Adipocyte (in vitro differentiated cells): Measurements from ENCODE around the gene LRRN2.

ENCODE experiments used
- DNase-seq: peaks from one replicate; pipeline ENCODE4 v3.0.0-alpha.2; 2015; ENCODE audit warnings: low read depth
- H3K27me3 ChIP-seq: replicated peaks from 2 replicates; pipeline ENCODE4 v1.7.0; 2013; ENCODE audit warnings: mild to moderate bottlenecking, low read length, moderate library complexity; ENCODE audit not compliant: control insufficient read depth, insufficient read depth
- H3K36me3 ChIP-seq: 2 replicates; pipeline ENCODE4 v1.7.0; 2013; ENCODE audit warnings: low read length, mild to moderate bottlenecking, moderate library complexity; ENCODE audit not compliant: control insufficient read depth, insufficient read depth, severe bottlenecking
- H3K4me1 ChIP-seq: 2 replicates; pipeline ENCODE4 v1.7.0; 2013; ENCODE audit warnings: mild to moderate bottlenecking, low read length, moderate library complexity; ENCODE audit not compliant: control insufficient read depth, insufficient read depth
- H3K4me3 ChIP-seq: 2 replicates; pipeline ENCODE4 v1.7.0; 2013; ENCODE audit warnings: mild to moderate bottlenecking, low read length, moderate library complexity
- H3K9ac ChIP-seq: 2 replicates; pipeline ENCODE4 v1.7.0; 2013; ENCODE audit warnings: mild to moderate bottlenecking, low read length, moderate library complexity
- H3K9me3 ChIP-seq: 2 replicates; pipeline ENCODE4 v1.7.0; 2013; ENCODE audit warnings: mild to moderate bottlenecking, low read length, moderate library complexity; ENCODE audit not compliant: control insufficient read depth

LRRN2 gene

DNA sequence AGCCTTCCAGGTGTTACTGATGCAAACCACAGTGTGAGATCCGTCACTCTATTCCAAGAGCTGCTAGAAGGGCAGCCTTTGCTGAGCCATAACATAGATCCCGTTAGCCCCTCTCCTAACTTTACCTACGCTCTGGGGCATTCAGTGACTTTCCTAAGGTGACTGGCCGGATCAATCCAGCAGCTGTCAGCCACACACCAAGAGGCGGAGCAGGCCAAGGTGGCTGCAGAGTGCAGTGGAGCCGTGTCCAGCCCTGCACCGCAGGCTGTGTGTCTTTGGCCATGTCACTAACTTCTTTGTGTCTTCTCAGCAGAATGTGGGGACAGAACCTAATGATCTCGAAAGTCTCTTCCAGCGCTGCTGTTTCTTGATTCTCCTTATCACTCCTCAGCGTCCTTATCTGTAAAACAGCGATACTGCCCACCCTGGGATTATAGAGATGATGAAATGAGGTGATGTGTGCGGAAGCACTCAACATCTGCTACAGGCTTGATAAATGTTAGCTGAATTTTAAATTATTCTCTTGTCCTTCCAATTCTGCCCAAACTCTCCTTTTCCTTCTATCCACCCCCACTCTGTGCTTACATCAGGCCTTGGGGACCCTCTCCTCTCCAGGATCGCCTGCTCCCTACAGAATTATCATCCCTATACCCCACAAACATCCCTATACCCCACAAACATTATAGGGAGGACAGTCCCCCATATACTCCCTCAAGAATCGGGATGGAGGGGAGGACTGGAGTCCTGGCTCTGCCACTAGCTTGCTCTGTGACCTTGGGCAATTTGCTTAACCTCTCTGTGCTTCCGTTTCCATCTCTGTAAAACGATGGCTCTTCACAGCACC is 25.8 kb upstream of the LRRN2 start:
- H3K9me3 ChIP-seq: no peaks in the 10 kb centered on the region
- H3K4me3 ChIP-seq: no peak overlapping the region
- no peaks in the 10 kb centered on the region for H3K36me3 ChIP-seq
- no peak for DNase-seq
- H3K9ac ChIP-seq: no peak overlapping the region
- no peaks in the 10 kb centered on the region for H3K4me1 ChIP-seq
- peaks cover 89% of the 10 kb centered on the region for H3K27me3 ChIP-seq

DNA sequence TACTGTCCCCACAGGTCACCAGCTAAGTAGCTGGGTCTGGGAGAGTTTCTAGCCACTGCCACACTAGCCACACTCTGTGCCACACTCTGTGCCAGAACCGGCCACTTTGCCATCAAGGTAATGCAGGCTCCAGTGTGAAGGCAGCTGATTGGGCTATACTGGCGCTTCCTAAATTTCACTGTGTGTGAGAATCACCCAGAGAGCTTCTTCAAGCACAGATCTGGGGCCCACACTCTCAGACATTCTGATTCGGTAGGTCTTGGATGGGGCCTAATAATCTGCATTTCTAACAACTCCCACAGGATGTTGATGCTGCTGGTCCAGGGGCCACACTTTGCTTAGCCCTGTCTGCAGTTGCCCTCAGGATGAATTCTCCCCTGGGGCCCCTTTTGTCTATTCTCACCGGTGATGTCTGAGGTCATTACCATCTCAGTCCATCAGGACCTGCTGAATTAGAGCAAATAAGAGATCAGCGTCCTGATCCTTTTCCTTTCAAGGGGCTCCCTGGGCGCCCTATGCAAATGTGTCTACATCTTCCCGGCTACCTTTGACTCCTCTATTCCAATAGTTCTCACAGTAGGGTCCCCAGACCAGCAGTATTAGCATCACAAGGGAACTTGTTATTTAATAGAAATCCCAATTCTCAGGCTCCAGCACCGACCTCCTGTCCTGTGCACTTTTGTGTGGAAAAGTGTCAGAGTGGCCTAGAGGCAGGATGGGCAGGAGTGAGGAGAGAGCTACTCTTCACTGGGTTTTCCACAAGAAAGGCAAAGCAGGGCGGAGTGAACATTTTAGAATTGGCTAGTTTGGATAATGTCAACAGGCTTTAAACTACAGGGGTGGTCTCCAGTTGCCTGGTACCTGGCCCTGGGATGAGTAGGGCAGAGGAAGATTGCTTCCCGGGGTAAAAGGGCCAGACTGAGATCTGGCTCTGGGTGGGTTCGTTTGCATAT is 24.7 kb upstream of the LRRN2 start:
- DNase-seq: no peak
- H3K27me3 ChIP-seq: peaks cover 94% of the 10 kb centered on the region
- H3K4me1 ChIP-seq: no peaks in the 10 kb centered on the region
- no peak overlapping the region for H3K4me3 ChIP-seq
- H3K9me3 ChIP-seq: no peaks in the 10 kb centered on the region
- no peaks in the 10 kb centered on the region for H3K36me3 ChIP-seq
- no peak overlapping the region for H3K9ac ChIP-seq

DNA sequence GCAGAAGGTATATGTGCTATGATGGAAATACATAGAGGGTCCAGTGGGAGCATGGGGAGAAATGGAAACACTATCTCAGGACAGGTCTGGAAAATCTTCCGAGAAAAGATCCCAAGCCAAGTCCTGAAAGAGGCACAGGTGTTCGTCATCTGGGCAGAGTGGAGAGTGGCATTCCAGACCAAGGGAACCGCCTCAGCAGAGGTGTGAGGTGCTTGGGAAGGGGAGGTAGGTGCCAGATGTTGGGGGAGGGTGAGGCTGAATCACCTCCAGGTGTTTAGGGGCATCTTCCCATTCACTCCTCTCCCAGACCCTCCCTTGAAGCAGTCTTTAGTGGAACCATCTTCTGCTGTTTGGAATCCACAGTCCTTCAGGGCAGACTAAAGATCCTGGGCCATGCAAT is 23.5 kb upstream of the LRRN2 start:
- Histone ChIP-seq H3K36me3 (no peaks in the 10 kb centered on the region), H3K4me1 (no peaks in the 10 kb centered on the region), H3K4me3 (no peak overlapping the region), H3K27me3 (peaks cover 96% of the 10 kb centered on the region), H3K9me3 (no peaks in the 10 kb centered on the region), H3K9ac (no peak overlapping the region)
- no peak for DNase-seq

DNA sequence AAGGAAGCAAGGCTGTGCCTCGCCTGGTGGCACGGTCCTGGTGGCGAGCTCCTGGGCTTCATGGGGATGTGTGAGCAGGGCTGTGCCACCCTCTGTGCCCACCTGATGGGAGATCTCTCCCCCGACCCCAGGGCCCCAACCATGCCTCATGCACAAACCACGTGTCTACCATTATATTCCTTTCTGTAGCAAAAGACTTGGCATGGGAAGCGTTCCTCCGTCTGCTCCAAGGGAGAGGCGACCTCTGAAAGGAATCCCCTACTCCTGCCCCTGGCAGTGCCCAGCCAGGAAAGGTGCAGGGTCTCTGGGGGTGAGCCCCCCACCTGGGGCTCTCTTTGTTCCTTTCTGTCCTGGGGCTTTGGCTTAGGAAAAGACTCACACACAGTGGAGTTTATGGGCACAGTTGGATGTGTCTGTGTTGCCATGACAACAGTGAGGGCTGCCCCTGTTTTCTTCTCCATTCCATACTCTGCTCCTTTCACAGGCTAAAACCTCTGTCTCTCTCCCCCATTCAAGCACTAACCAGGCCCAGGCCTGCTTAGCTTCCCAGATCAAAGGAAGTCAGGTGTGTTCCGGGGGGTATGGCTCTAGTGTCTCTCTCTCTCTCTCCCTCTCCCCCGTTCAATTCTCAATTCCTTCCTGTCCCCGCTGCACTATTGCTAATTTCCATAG is 21.4 kb upstream of the LRRN2 start:
- no peaks in the 10 kb centered on the region for H3K36me3 ChIP-seq
- peaks cover 95% of the 10 kb centered on the region for H3K27me3 ChIP-seq
- no peak for DNase-seq
- H3K4me1 ChIP-seq: no peaks in the 10 kb centered on the region
- H3K4me3 ChIP-seq: no peak overlapping the region
- H3K9ac ChIP-seq: no peak overlapping the region
- no peaks in the 10 kb centered on the region for H3K9me3 ChIP-seq

DNA sequence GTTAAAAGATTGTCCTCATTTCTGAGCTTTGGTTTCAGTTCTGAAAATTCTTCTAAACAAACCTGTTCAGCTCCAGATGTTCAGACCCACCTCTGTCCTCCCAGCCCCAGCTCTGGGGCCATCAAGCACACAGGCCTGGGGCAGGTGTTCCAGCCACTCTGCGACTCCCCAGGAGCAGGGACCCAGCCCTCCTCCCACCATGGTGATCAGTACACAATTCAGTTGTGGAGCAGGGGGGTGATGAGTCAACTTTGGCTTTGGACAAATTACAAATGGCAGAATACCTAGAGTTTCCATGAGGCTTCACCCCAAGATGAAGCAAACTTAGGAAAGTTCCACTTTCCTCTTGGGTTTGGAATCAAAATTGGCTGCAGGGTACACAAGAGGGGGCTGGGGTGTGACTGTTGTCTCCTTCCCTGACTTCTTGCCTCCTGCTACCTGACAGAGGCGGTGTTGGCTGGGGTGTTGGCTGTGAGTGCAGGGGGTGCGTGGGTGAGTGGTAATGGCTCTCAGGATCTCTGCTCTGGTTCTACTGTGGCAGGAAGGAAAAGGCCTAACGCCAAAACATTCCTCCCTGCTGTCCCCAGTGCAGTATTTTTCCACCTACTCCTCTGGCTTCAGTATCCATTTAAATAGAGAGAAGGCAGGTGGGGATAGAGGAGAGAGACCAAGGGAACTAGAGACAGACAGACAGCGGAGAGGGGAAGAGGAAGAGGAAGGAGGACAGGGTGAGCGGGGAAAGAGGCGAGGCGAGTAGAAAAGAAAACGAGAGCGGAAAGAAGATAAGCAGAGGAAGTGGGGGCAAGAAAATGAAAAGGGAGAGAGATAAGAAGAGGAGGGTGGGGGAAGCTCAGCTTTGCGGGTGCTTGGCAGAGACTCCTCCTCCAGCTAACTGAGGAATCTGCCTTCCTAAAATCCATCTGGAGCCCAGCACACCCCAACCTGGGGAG is 20.6 kb upstream of the LRRN2 start:
- Histone ChIP-seq H3K36me3 (no peaks in the 10 kb centered on the region), H3K27me3 (peaks cover 95% of the 10 kb centered on the region), H3K9me3 (no peaks in the 10 kb centered on the region), H3K4me3 (no peak overlapping the region), H3K9ac (no peak overlapping the region), H3K4me1 (no peaks in the 10 kb centered on the region)
- no peak for DNase-seq

DNA sequence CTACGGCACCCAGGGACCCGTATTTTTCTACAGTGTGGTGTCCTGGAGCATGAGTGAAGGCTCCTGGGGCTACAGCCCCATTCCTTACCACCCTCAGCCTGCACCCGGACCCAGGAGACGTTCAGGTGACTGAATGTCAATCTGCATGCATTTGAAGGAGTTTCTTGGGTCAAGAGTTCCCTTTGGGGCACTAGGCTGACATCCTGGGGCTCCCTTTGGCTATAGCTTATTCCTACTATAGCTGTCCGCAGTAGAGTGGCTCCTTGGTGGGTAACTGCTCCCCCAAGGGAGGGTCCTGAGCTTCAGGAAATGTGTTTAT is 19.9 kb upstream of the LRRN2 start:
- Histone ChIP-seq H3K36me3 (no peaks in the 10 kb centered on the region), H3K27me3 (peaks cover 90% of the 10 kb centered on the region), H3K9me3 (no peaks in the 10 kb centered on the region), H3K9ac (no peak overlapping the region), H3K4me1 (no peaks in the 10 kb centered on the region), H3K4me3 (no peak overlapping the region)
- DNase-seq: no peak

DNA sequence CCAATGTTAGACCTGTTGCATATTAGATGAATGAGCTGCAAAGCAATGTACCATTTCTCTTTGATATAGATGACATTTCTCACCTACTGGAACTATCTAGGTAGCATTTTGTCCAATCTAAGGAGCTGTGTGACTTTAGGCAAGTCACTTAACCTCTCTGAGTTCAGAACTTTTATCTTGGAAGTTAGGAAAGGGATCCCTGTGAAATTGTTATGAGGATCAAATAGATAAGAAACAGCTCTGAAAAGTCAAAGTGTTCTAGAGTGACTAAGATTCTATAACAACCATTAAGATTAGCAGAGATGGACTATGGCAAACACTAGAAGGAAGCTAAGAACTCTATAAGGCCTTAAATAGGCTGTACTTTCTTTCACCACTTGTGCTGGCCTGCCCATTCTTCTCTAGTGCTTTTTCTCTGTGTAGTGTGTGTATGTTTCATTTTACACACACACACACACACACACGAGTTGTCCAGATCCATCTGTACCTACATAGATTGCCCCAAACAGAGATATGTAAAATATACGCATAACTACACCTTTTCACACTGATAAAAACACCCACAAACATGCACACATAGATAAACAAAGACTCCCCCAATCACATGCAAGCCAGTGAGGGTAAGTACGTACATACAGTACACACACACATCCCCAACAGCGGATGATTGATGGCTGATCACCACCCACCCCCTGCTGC is 19.4 kb upstream of the LRRN2 start:
- Histone ChIP-seq H3K4me1 (no peaks in the 10 kb centered on the region), H3K9ac (no peak overlapping the region), H3K4me3 (no peak overlapping the region), H3K36me3 (no peaks in the 10 kb centered on the region), H3K9me3 (no peaks in the 10 kb centered on the region), H3K27me3 (peaks cover 85% of the 10 kb centered on the region)
- no peak for DNase-seq

DNA sequence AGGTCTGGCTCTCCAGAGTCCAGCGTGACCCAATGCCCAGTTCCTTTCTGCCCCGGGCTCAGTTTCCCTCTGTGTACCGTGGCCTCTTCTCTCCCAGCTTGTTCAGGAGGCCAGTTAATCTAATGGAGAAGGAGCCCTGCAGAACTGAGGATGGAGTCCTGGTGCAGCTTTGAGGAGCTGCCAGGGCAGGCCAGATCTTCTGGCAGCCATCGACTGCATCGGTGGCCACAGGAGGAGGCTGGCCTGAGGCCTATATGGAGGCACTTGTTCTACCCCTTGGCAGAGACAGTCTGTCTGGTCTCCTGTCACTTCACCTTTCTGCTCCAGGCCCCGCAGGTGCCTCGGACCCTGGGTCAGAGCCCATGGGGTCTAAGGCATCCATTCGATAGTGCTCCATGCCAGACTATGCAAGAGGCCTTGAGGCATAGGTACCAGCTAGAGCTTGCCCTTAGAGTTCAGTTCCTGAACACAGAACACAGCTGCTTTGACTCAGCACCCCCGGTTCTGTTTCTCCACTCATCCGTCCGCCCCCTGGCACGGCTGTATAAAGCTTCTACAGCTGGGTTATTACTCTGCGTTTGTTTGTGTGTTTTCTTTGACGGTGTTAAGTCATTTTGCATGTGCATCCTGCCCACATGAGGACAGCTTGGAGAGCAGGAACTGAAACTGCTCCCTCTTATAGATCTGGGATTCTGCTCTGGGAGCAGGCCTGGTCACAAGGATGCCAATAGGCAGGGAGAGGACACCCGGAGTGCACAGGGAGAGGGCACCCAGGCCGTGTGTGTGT is 18.5 kb upstream of the LRRN2 start:
- Histone ChIP-seq H3K9ac (no peak overlapping the region), H3K27me3 (peaks cover 85% of the 10 kb centered on the region), H3K4me3 (no peak overlapping the region), H3K4me1 (no peaks in the 10 kb centered on the region), H3K36me3 (no peaks in the 10 kb centered on the region), H3K9me3 (no peaks in the 10 kb centered on the region)
- no peak for DNase-seq

DNA sequence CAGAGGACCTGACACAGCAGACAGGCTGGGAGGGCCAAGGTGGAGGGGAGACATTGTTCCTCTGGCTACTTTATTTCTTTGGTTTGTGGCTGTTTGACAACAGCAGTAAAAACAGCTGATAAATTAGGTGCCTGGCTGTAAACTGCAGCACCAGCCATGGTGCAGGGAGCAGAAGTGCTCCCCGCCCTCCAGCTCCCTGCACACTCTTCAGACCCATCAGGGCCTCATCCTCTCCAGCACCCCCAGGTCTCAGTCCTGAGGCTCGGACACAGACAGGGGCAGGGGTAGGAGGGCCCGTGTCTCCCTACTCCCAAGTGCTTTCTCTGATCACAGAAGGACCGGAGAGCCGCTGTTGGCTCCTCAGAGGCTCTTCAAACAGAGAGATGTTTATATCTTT is 17.7 kb upstream of the LRRN2 start:
- Histone ChIP-seq H3K4me1 (no peaks in the 10 kb centered on the region), H3K9ac (no peak overlapping the region), H3K4me3 (no peak overlapping the region), H3K36me3 (no peaks in the 10 kb centered on the region), H3K27me3 (peaks cover 83% of the 10 kb centered on the region), H3K9me3 (no peaks in the 10 kb centered on the region)
- DNase-seq: no peak
